HG03064 (cell line): Measurements from ENCODE around the gene ITSN1.

Experiments used
- ATAC-seq: cut with Tn5 transposase; IDR thresholded peaks from one replicate; pipeline ENCODE4 v1.9.1; 2021; ENCODE audit warnings: low read depth; ENCODE audit not compliant: unreplicated experiment

Gene ITSN1

GRCh38 chr21:33801424-33802405, 159.4 kb downstream of the ITSN1 start:
- no peak for ATAC-seq

GRCh38 chr21:33802481-33802880, 160.2 kb downstream of the ITSN1 start:
- no peak for ATAC-seq

GRCh38 chr21:33808715-33809367, 166.5 kb downstream of the ITSN1 start:
- no peak for ATAC-seq

GRCh38 chr21:33810766-33811165, 168.5 kb downstream of the ITSN1 start:
- ATAC-seq = no peak

- ATAC-seq = no peak
Measured at GRCh38 chr21:33811167-33812010, 169.1 kb downstream of the ITSN1 start.

- ATAC-seq = no peak
Measured at GRCh38 chr21:33813832-33814365, 171.6 kb downstream of the ITSN1 start.

GRCh38 chr21:33815143-33815707, 172.9 kb downstream of the ITSN1 start:
- no peak for ATAC-seq

- ATAC-seq = no peak
Measured at GRCh38 chr21:33816174-33816573, 173.9 kb downstream of the ITSN1 start.

GRCh38 chr21:33817138-33817537, 174.8 kb downstream of the ITSN1 start:
- ATAC-seq = no peak

GRCh38 chr21:33817663-33818451, 175.6 kb downstream of the ITSN1 start:
- ATAC-seq = no peak

- ATAC-seq = no peak
Measured at GRCh38 chr21:33820230-33820770, 178.0 kb downstream of the ITSN1 start.

GRCh38 chr21:33820798-33821197, 178.5 kb downstream of the ITSN1 start:
- ATAC-seq = no peak

GRCh38 chr21:33821503-33822322, 179.4 kb downstream of the ITSN1 start:
- no peak for ATAC-seq

- ATAC-seq = no peak
Measured at GRCh38 chr21:33824156-33824941, 182.0 kb downstream of the ITSN1 start.

- ATAC-seq = no peak
Measured at GRCh38 chr21:33825419-33825818, 183.1 kb downstream of the ITSN1 start.

GRCh38 chr21:33825915-33826314, 183.6 kb downstream of the ITSN1 start:
- ATAC-seq = no peak

GRCh38 chr21:33828083-33828482, 185.8 kb downstream of the ITSN1 start:
- no peak for ATAC-seq

- ATAC-seq = no peak
Measured at GRCh38 chr21:33828577-33828976, 186.3 kb downstream of the ITSN1 start.
